Cerebellar nuclear complex (tissue), 1 donor: Measurements from ENCODE around the gene EBP.
"Not testable (repeated sequence)": the region's sequence is repeated elsewhere in the genome, so short reads cannot be mapped to it uniquely, and the experiment has no call there.

Source experiments
- DNase-seq, 2 experiments: peaks; one replicate each; lab custom pipeline; 2025; lab: John Stamatoyannopoulos, UW

The EBP gene

GRCh38 chrX:48493890-48494364 lies 27.7 kb upstream of the EBP start:
- no peak for DNase-seq

- no peak for DNase-seq
Observed at GRCh38 chrX:48496660-48497059, 24.9 kb upstream of the EBP start.

GRCh38 chrX:48497871-48498270 lies 23.7 kb upstream of the EBP start:
- DNase-seq: no peak

GRCh38 chrX:48498374-48498809 lies 23.2 kb upstream of the EBP start:
- no peak for DNase-seq

GRCh38 chrX:48504261-48504660 lies 17.3 kb upstream of the EBP start:
- DNase-seq: no peak

GRCh38 chrX:48505481-48505880 lies 16.1 kb upstream of the EBP start:
- DNase-seq: no peak

- DNase-seq: no peak
Observed at GRCh38 chrX:48507246-48507645, 14.4 kb upstream of the EBP start.

- DNase-seq: peak; percentile 12 to 43
Observed at GRCh38 chrX:48508400-48509244, 13.0 kb upstream of the EBP start, which contains the start of gene PORCN. Gene PORCN (plus strand): TSS chrX:48508992. CDS start chrX:48509821, 829 bp downstream.

GRCh38 chrX:48509245-48509590 lies 12.4 kb upstream of the EBP start:
- no peak for DNase-seq

- DNase-seq: no peak
Observed at GRCh38 chrX:48509619-48510018, 12.0 kb upstream of the EBP start.

- no peak for DNase-seq
Observed at GRCh38 chrX:48511560-48511959, 10.0 kb upstream of the EBP start.

GRCh38 chrX:48512371-48512935 lies 9.2 kb upstream of the EBP start:
- no peak for DNase-seq

GRCh38 chrX:48513670-48514069 lies 7.9 kb upstream of the EBP start:
- DNase-seq: no peak

- no peak for DNase-seq
Observed at GRCh38 chrX:48514126-48514806, 7.3 kb upstream of the EBP start.

GRCh38 chrX:48514868-48515460 lies 6.6 kb upstream of the EBP start:
- DNase-seq: no peak

GRCh38 chrX:48515842-48516241 lies 5.8 kb upstream of the EBP start:
- no peak for DNase-seq

GRCh38 chrX:48516285-48516684 lies 5.3 kb upstream of the EBP start:
- no peak for DNase-seq

GRCh38 chrX:48516987-48517386 lies 4.6 kb upstream of the EBP start:
- DNase-seq: no peak

GRCh38 chrX:48519481-48519880 lies 2.1 kb upstream of the EBP start:
- not testable (repeated sequence) for DNase-seq

GRCh38 chrX:48520455-48520854 lies 1.2 kb upstream of the EBP start:
- no peak for DNase-seq

- no peak for DNase-seq
Observed at GRCh38 chrX:48520976-48521352, 644 bp upstream of the EBP start.

- DNase-seq: no peak
Observed at GRCh38 chrX:48522291-48522690, 683 bp downstream of the EBP start.

- DNase-seq: no peak
Observed at GRCh38 chrX:48523682-48524081, 2.1 kb downstream of the EBP start.
